HepG2 (cell line): ENCODE data around the gene CDH1. TPM values are rescaled to one million over a fixed set of nuclear protein-coding genes. Genes with fewer than 3 reads are reported as not detected.

ENCODE experiments used
- EED ChIP-seq: sonication (generic); formaldehyde crosslinking; IDR thresholded peaks from 2 replicates; pipeline ENCODE4 v1.5.0; 2020; ENCODE audit warnings: mild to moderate bottlenecking, missing genetic modification reagents
- KDM5B ChIP-seq: sonication (generic); formaldehyde crosslinking; IDR thresholded peaks from 2 replicates; pipeline ENCODE4 v1.4.0; 2020; ENCODE audit warnings: missing genetic modification reagents, mild to moderate bottlenecking, borderline replicate concordance
- MAFF ChIP-seq: IDR thresholded peaks from 2 replicates; pipeline ENCODE4 v1.6.1; 2011; ENCODE audit warnings: low read depth, low read length, improper control_type of control experiment
- MTF1 ChIP-seq: sonication (generic); formaldehyde crosslinking; IDR thresholded peaks from 2 replicates; pipeline ENCODE4 v1.5.0; 2020; ENCODE audit warnings: missing genetic modification reagents
- RBM22 ChIP-seq: fragments of 200-400 bp; formaldehyde crosslinking; optimal IDR thresholded peaks from 2 replicates; pipeline ENCODE3; 2017; ENCODE audit warnings: mild to moderate bottlenecking, low read length, moderate library complexity
- STAT6 ChIP-seq: sonication (generic); formaldehyde crosslinking; IDR thresholded peaks from 2 replicates; pipeline ENCODE4 v1.4.0; 2020; ENCODE audit warnings: missing genetic modification reagents, mild to moderate bottlenecking, borderline replicate concordance
- TSC22D2 ChIP-seq: sonication (generic); formaldehyde crosslinking; IDR thresholded peaks from 2 replicates; pipeline ENCODE4 v1.5.1; 2020; ENCODE audit warnings: missing genetic modification reagents, mild to moderate bottlenecking, borderline replicate concordance
- ZBTB7B ChIP-seq: sonication (generic); formaldehyde crosslinking; IDR thresholded peaks from 2 replicates; pipeline ENCODE4 v1.4.0; 2020; ENCODE audit warnings: missing genetic modification reagents
- ZC3H13 ChIP-seq: sonication (generic); formaldehyde crosslinking; IDR thresholded peaks from 2 replicates; pipeline ENCODE4 v1.8.1; 2023; ENCODE audit warnings: mild to moderate bottlenecking, missing genetic modification reagents, moderate library complexity
- ZNF124 ChIP-seq: sonication (generic); formaldehyde crosslinking; IDR thresholded peaks from 2 replicates; pipeline ENCODE4 v1.4.0; 2020; ENCODE audit warnings: missing genetic modification reagents
- ZNF326 ChIP-seq: sonication (generic); formaldehyde crosslinking; IDR thresholded peaks from 2 replicates; pipeline ENCODE4 v1.4.0; 2020; ENCODE audit warnings: missing genetic modification reagents, borderline replicate concordance
- ZNF451 ChIP-seq: sonication (generic); formaldehyde crosslinking; IDR thresholded peaks from 2 replicates; pipeline ENCODE4 v1.5.0; 2020; ENCODE audit warnings: mild to moderate bottlenecking, missing genetic modification reagents
- ZNF546 ChIP-seq: sonication (generic); formaldehyde crosslinking; conservative IDR thresholded peaks from 2 replicates; pipeline ENCODE4 v1.8.1; 2023; ENCODE audit warnings: mild to moderate bottlenecking, missing genetic modification reagents
- ZNF563 ChIP-seq: sonication (generic); formaldehyde crosslinking; IDR thresholded peaks from 2 replicates; pipeline ENCODE4 v1.8.0; 2022; ENCODE audit warnings: mild to moderate bottlenecking, moderate library complexity, missing genetic modification reagents
- ZNF616 ChIP-seq: sonication (generic); formaldehyde crosslinking; IDR thresholded peaks from 2 replicates; pipeline ENCODE4 v1.5.0; 2020; ENCODE audit warnings: low read depth, mild to moderate bottlenecking, missing genetic modification reagents
- ZNF83 ChIP-seq: sonication (generic); formaldehyde crosslinking; IDR thresholded peaks from 2 replicates; pipeline ENCODE4 v1.4.0; 2020; ENCODE audit warnings: missing genetic modification reagents, mild to moderate bottlenecking, borderline replicate concordance
- ZSCAN25 ChIP-seq: sonication (generic); formaldehyde crosslinking; IDR thresholded peaks from 2 replicates; pipeline ENCODE4 v1.8.0; 2022; ENCODE audit warnings: mild to moderate bottlenecking, missing genetic modification reagents
- polyA plus RNA-seq, 8 experiments: library from polyadenylated mRNA; depleted of rRNA in 3 of 8; stranded (reverse) in 7 of 8; unstranded in 1 of 8; fragments of >200 nt; fragmentation: Illumina TruSeq in 4 of 8; extraction: Trizol in 4 of 8; gene quantifications; 2 replicates each; pipeline versions ENCODE4 v1.2.1 to v1.2.3, GENCODE V29; 2011 to 2016; ENCODE audit warnings: low read depth in 4 of 8, missing spikeins in 1 of 8, mixed read lengths in 1 of 8; ENCODE audit not compliant: insufficient read depth in 1 of 8
- total RNA-seq, 5 experiments: library from RNA; depleted of rRNA; stranded (reverse); fragments of >200 nt; fragmentation: Illumina TruSeq; extraction: Trizol; gene quantifications; 2 replicates each; pipeline ENCODE4 v1.2.3, GENCODE V29; 2016; ENCODE audit warnings: low read depth in 1 of 5
- TF ChIP-seq, protein P1 (sequence below): sonication (generic); formaldehyde crosslinking; IDR thresholded peaks from 2 replicates; pipeline ENCODE4 v1.8.1; 2023; ENCODE audit warnings: missing genetic modification reagents, mild to moderate bottlenecking, borderline replicate concordance
- TF ChIP-seq, protein P2 (sequence below): sonication (generic); formaldehyde crosslinking; IDR thresholded peaks from 2 replicates; pipeline ENCODE4 v1.4.0; 2020; ENCODE audit warnings: missing genetic modification reagents
- TF ChIP-seq, protein P3 (sequence below): sonication (generic); formaldehyde crosslinking; conservative IDR thresholded peaks from 2 replicates; pipeline ENCODE4 v1.4.0; 2020; ENCODE audit warnings: missing genetic modification reagents
- TF ChIP-seq, protein P4 (sequence below): sonication (generic); formaldehyde crosslinking; IDR thresholded peaks from 2 replicates; pipeline ENCODE4 v1.5.0; 2020; ENCODE audit warnings: mild to moderate bottlenecking, missing genetic modification reagents

Gene CDH1
- total and polyA plus RNA-seq, 2 of the 13 experiments (the other 11 are each of a cell fraction or from before 2014, with no cell fraction given): 0.95 to 9.8 TPM

GRCh38 chr16:68843482-68844210, 106.6 kb downstream of the CDH1 start, which contains the start of gene TANGO6 (continued):
- TF ChIP-seq RBM22 (no peak), TSC22D2 (CRISPR knock-in tag) (0 out of 2 replicates have a peak, but pooled peaks have one; percentile 13), MAFF (no peak), ZNF326 (CRISPR knock-in tag) (no peak), ZNF83 (CRISPR knock-in tag) (no peak; the same call in 1 of the 2 replicates), ZSCAN25 (CRISPR knock-in tag) (no peak), ZNF616 (peak; percentile 94), MTF1 (0 out of 2 replicates have a peak, but pooled peaks have one; percentile 46), ZBTB7B (CRISPR knock-in tag) (peak; percentile 96), ZC3H13 (CRISPR knock-in tag) (no peak), STAT6 (peak; percentile 69; the same call in 1 of the 2 replicates), ZNF546 (CRISPR knock-in tag) (0 out of 2 replicates have a peak, but pooled peaks have one; percentile 64), KDM5B (CRISPR knock-in tag) (peak; percentile 84; the same call in 1 of the 2 replicates), ZNF563 (CRISPR knock-in tag) (peak; percentile 75), ZNF451 (peak; percentile 89), ZNF124 (peak; percentile 37; the same call in 1 of the 2 replicates), EED (CRISPR knock-in tag) (peak; percentile 59)
- TF ChIP-seq, protein P1, sequence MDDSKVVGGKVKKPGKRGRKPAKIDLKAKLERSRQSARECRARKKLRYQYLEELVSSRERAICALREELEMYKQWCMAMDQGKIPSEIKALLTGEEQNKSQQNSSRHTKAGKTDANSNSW (CRISPR knock-in tag): 0 out of 2 replicates have a peak, but pooled peaks have one; percentile 63
- TF ChIP-seq, protein P2, sequence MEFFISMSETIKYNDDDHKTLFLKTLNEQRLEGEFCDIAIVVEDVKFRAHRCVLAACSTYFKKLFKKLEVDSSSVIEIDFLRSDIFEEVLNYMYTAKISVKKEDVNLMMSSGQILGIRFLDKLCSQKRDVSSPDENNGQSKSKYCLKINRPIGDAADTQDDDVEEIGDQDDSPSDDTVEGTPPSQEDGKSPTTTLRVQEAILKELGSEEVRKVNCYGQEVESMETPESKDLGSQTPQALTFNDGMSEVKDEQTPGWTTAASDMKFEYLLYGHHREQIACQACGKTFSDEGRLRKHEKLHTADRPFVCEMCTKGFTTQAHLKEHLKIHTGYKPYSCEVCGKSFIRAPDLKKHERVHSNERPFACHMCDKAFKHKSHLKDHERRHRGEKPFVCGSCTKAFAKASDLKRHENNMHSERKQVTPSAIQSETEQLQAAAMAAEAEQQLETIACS (CRISPR knock-in tag): peak; percentile 48; the same call in 1 of the 2 replicates
- TF ChIP-seq, protein P3, sequence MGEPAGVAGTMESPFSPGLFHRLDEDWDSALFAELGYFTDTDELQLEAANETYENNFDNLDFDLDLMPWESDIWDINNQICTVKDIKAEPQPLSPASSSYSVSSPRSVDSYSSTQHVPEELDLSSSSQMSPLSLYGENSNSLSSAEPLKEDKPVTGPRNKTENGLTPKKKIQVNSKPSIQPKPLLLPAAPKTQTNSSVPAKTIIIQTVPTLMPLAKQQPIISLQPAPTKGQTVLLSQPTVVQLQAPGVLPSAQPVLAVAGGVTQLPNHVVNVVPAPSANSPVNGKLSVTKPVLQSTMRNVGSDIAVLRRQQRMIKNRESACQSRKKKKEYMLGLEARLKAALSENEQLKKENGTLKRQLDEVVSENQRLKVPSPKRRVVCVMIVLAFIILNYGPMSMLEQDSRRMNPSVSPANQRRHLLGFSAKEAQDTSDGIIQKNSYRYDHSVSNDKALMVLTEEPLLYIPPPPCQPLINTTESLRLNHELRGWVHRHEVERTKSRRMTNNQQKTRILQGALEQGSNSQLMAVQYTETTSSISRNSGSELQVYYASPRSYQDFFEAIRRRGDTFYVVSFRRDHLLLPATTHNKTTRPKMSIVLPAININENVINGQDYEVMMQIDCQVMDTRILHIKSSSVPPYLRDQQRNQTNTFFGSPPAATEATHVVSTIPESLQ: 0 out of 2 replicates have a peak, but pooled peaks have one; percentile 52
- TF ChIP-seq, protein P4, sequence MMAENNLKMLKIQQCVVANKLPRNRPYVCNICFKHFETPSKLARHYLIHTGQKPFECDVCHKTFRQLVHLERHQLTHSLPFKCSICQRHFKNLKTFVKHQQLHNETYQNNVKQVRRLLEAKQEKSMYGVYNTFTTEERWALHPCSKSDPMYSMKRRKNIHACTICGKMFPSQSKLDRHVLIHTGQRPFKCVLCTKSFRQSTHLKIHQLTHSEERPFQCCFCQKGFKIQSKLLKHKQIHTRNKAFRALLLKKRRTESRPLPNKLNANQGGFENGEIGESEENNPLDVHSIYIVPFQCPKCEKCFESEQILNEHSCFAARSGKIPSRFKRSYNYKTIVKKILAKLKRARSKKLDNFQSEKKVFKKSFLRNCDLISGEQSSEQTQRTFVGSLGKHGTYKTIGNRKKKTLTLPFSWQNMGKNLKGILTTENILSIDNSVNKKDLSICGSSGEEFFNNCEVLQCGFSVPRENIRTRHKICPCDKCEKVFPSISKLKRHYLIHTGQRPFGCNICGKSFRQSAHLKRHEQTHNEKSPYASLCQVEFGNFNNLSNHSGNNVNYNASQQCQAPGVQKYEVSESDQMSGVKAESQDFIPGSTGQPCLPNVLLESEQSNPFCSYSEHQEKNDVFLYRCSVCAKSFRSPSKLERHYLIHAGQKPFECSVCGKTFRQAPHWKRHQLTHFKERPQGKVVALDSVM (CRISPR knock-in tag): peak; percentile 67
